Astrocyte (in vitro differentiated cells and primary cell): ENCODE data around the gene SSMEM1. TPM values are rescaled to one million over a fixed set of nuclear protein-coding genes. Genes with fewer than 3 reads are reported as not detected.

Experiments used
- DNase-seq: peaks from one replicate; pipeline ENCODE4 v3.0.0-alpha.2; 2010; ENCODE audit warnings: low read depth
- FAIRE-seq: peaks from 2 replicates; lab custom pipeline; 2011; peaks lifted over from hg19 to GRCh38; lab: Jason Lieb, UNC
- H2AFZ ChIP-seq: 2 replicates; pipeline ENCODE4 v1.6.0; 2012; ENCODE audit warnings: low read depth, low read length, inconsistent platforms
- H3K27ac ChIP-seq: 2 replicates; pipeline ENCODE4 v1.5.1; 2011; ENCODE audit warnings: low read depth, low read length, inconsistent platforms
- H3K27me3 ChIP-seq: 2 replicates; pipeline ENCODE4 v1.6.0; 2011; ENCODE audit warnings: low read length, inconsistent platforms; ENCODE audit not compliant: insufficient read depth
- H3K36me3 ChIP-seq: 2 replicates; pipeline ENCODE4 v1.5.1; 2011; ENCODE audit warnings: low read length, inconsistent platforms; ENCODE audit not compliant: insufficient read depth
- H3K4me1 ChIP-seq: 2 replicates; pipeline ENCODE4 v1.5.1; 2011; ENCODE audit warnings: low read length, inconsistent platforms; ENCODE audit not compliant: insufficient read depth
- H3K4me2 ChIP-seq: 2 replicates; pipeline ENCODE4 v1.6.0; 2012; ENCODE audit warnings: low read length, inconsistent platforms
- H3K4me3 ChIP-seq: 2 replicates; pipeline ENCODE4 v1.5.1; 2011; ENCODE audit warnings: low read depth, mild to moderate bottlenecking, low read length, inconsistent platforms; ENCODE audit not compliant: insufficient read depth
- H3K79me2 ChIP-seq: 2 replicates; pipeline ENCODE4 v1.6.0; 2012; ENCODE audit warnings: mild to moderate bottlenecking, low read length, inconsistent platforms; ENCODE audit not compliant: insufficient read depth
- H3K9ac ChIP-seq: 2 replicates; pipeline ENCODE4 v1.6.0; 2012; ENCODE audit warnings: mild to moderate bottlenecking, low read length, inconsistent platforms
- H3K9me3 ChIP-seq: 2 replicates; pipeline ENCODE4 v1.5.1; 2012; ENCODE audit warnings: low read depth, mild to moderate bottlenecking, low read length, inconsistent platforms; ENCODE audit not compliant: insufficient read depth
- H4K20me1 ChIP-seq: 2 replicates; pipeline ENCODE4 v1.6.0; 2012; ENCODE audit warnings: low read length, inconsistent platforms; ENCODE audit not compliant: insufficient read depth
- H3K27ac Mint-ChIP-seq: one replicate; pipeline ENCODE4 v1.8.0; 2021; ENCODE audit warnings: mild to moderate bottlenecking, mixed read lengths; ENCODE audit not compliant: unreplicated experiment
- H3K27me3 Mint-ChIP-seq: one replicate; pipeline ENCODE4 v1.8.0; 2021; ENCODE audit warnings: low read depth, mixed read lengths; ENCODE audit not compliant: unreplicated experiment
- H3K36me3 Mint-ChIP-seq: one replicate; pipeline ENCODE4 v1.8.0; 2021; ENCODE audit warnings: low read depth, mixed read lengths; ENCODE audit not compliant: unreplicated experiment
- H3K4me1 Mint-ChIP-seq: one replicate; pipeline ENCODE4 v1.8.0; 2021; ENCODE audit warnings: low read depth, mixed read lengths; ENCODE audit not compliant: unreplicated experiment
- H3K4me3 Mint-ChIP-seq: one replicate; pipeline ENCODE4 v1.8.0; 2021; ENCODE audit warnings: mild to moderate bottlenecking, moderate library complexity, mixed read lengths; ENCODE audit not compliant: unreplicated experiment
- H3K9me3 Mint-ChIP-seq: one replicate; pipeline ENCODE4 v1.8.0; 2021; ENCODE audit warnings: mild to moderate bottlenecking, mixed read lengths; ENCODE audit not compliant: unreplicated experiment
- EZH2 ChIP-seq: IDR thresholded peaks from 2 replicates; pipeline ENCODE4 v1.6.1; 2012; ENCODE audit warnings: mild to moderate bottlenecking, low read length, inconsistent platforms; ENCODE audit not compliant: insufficient read depth
- total RNA-seq: library from RNA; stranded (reverse); gene quantifications from 2 replicates; pipeline ENCODE4 v1.2.1, GENCODE V29; 2021
- TF ChIP-seq, protein P1 (sequence below): IDR thresholded peaks from 2 replicates; pipeline ENCODE4 v1.5.1; 2011; ENCODE audit warnings: low read depth, mild to moderate bottlenecking, inconsistent platforms, low read length, moderate library complexity; ENCODE audit not compliant: insufficient read depth

SSMEM1 gene
- total RNA-seq, 1 donor from 2014 or later: not detected

DNA sequence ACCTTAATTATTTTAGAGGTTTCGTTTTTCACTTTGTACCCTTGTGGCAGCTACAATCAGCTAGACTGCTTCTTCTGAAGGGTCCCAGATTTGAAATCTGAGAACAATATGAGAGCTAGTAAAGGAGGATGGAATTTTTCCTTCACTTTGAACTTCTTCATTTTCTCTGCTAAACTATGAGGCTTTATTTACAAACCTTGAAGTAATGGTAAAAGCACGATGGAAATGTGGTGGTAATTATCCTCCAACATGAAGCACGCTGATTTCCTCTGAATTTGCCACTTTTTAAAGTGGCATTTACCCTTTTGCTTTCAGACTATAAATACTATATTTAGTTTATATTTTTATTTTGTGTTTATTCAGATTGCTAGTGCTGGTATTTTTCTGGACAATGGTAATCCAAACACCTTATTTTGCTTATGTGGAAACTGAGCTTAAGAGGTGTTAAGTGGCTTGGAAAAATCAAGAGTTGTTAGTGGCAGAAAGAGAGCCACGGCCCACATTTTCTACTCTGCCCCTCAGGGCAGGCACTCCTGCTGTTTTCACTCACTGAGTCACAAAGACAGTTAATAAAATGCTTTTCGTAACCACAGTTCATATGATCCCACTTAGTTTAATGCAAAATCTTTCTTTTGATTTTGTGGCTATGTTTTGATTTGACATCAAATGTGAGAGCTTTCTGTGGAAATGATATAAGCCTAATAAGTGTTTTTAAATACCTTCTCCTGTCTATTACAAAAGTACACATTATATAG lies 2.7 kb downstream of the SSMEM1 start:
- no peaks in the 10 kb centered on the region for H3K27me3 Mint-ChIP-seq
- Histone ChIP-seq H3K36me3 (no peaks in the 10 kb centered on the region), H3K79me2 (no peaks in the 10 kb centered on the region), H3K27me3 (no peaks in the 10 kb centered on the region), H2AFZ (peak overlapping the region; percentile 3), H3K9ac (no peak overlapping the region), H3K27ac (no peak overlapping the region), H4K20me1 (no peaks in the 10 kb centered on the region), H3K9me3 (no peaks in the 10 kb centered on the region), H3K4me2 (peak overlapping the region; percentile 25), H3K4me3 (no peak overlapping the region), H3K4me1 (peaks cover 2% of the 10 kb centered on the region)
- DNase-seq: no peak
- FAIRE-seq: no peak
- H3K27ac Mint-ChIP-seq: no peak overlapping the region
- TF ChIP-seq, protein P1, sequence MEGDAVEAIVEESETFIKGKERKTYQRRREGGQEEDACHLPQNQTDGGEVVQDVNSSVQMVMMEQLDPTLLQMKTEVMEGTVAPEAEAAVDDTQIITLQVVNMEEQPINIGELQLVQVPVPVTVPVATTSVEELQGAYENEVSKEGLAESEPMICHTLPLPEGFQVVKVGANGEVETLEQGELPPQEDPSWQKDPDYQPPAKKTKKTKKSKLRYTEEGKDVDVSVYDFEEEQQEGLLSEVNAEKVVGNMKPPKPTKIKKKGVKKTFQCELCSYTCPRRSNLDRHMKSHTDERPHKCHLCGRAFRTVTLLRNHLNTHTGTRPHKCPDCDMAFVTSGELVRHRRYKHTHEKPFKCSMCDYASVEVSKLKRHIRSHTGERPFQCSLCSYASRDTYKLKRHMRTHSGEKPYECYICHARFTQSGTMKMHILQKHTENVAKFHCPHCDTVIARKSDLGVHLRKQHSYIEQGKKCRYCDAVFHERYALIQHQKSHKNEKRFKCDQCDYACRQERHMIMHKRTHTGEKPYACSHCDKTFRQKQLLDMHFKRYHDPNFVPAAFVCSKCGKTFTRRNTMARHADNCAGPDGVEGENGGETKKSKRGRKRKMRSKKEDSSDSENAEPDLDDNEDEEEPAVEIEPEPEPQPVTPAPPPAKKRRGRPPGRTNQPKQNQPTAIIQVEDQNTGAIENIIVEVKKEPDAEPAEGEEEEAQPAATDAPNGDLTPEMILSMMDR: no peak
- TF ChIP-seq EZH2: no peak
- no peaks in the 10 kb centered on the region for H3K36me3 Mint-ChIP-seq
- H3K4me3 Mint-ChIP-seq: no peak overlapping the region
- no peaks in the 10 kb centered on the region for H3K4me1 Mint-ChIP-seq
- no peaks in the 10 kb centered on the region for H3K9me3 Mint-ChIP-seq

DNA sequence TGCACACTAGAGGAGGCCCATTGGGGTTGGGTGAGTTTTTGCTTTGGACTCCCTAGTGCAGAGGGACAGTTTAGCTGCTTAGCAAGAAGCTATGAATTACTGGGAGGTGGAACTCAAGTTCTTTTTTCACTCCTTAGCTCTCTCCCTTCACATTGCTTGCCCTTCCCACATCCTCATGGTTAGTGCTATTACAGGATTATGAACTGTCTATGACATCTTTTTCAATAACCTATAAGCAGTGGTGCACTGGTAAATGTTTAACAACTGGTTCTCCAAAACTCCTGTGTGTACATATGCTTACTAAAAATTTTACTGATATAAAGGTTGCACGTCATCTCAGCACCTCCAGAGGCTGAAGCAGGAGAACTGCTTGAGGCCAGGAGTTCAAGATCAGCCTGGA lies 6.2 kb downstream of the SSMEM1 start:
- Histone ChIP-seq H3K4me1 (no peaks in the 10 kb centered on the region), H3K36me3 (no peaks in the 10 kb centered on the region), H4K20me1 (no peaks in the 10 kb centered on the region), H2AFZ (no peak overlapping the region), H3K79me2 (no peaks in the 10 kb centered on the region), H3K9ac (no peak overlapping the region), H3K27me3 (no peaks in the 10 kb centered on the region), H3K27ac (no peak overlapping the region), H3K4me3 (no peak overlapping the region), H3K9me3 (no peaks in the 10 kb centered on the region), H3K4me2 (no peak overlapping the region)
- DNase-seq (no peak), FAIRE-seq (no peak)
- Mint-ChIP-seq H3K27me3 (peaks cover 7% of the 10 kb centered on the region), H3K27ac (no peak overlapping the region), H3K4me1 (no peaks in the 10 kb centered on the region), H3K4me3 (no peak overlapping the region), H3K9me3 (no peaks in the 10 kb centered on the region), H3K36me3 (no peaks in the 10 kb centered on the region)
- TF ChIP-seq, protein P1: no peak
- no peak for TF ChIP-seq EZH2

DNA sequence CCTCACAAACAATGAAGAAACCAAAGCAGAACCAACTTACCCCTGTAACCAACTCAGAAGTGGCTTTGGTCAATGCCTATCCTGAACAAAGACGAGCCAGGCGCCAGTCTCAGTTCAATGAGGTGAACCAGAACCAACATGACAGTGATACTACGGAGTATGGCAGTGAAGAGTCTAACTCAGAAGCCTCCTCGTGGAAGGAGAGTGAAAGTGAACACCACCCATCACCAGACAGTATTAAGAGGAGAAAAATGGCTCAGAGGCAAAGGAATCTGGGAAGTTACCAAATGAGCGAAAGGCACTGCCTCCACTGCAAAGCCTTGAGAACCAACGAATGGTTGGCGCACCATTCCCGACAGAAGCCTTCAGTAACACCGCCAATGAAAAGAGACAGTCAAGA lies 8.4 kb downstream of the SSMEM1 start:
- Mint-ChIP-seq H3K4me1 (no peaks in the 10 kb centered on the region), H3K27ac (no peak overlapping the region), H3K36me3 (no peaks in the 10 kb centered on the region), H3K9me3 (peaks cover 2% of the 10 kb centered on the region), H3K4me3 (no peak overlapping the region), H3K27me3 (peaks cover 14% of the 10 kb centered on the region)
- FAIRE-seq: no peak
- no peak overlapping the region for H3K4me2 ChIP-seq
- no peaks in the 10 kb centered on the region for H3K79me2 ChIP-seq
- H3K27ac ChIP-seq: no peak overlapping the region
- no peaks in the 10 kb centered on the region for H4K20me1 ChIP-seq
- H3K4me1 ChIP-seq: no peaks in the 10 kb centered on the region
- no peak overlapping the region for H2AFZ ChIP-seq
- H3K9me3 ChIP-seq: no peaks in the 10 kb centered on the region
- H3K9ac ChIP-seq: no peak overlapping the region
- DNase-seq: no peak
- no peaks in the 10 kb centered on the region for H3K27me3 ChIP-seq
- H3K4me3 ChIP-seq: no peak overlapping the region
- no peak for TF ChIP-seq EZH2
- TF ChIP-seq, protein P1: no peak
- H3K36me3 ChIP-seq: no peaks in the 10 kb centered on the region
